Caco-2 (cell line): Measurements from ENCODE around the gene ZBTB39. TPM values are rescaled to one million over a fixed set of nuclear protein-coding genes. Genes with fewer than 3 reads are reported as not detected.
A peak's percentile ranks its signal among the peaks of the same experiment; 100 is the strongest.

Source experiments
- BruUV-seq: library from RNA; stranded (reverse); fragments of 400-500 nt; replicated peaks from 2 replicates; lab custom pipeline; 2021; lab: Mats Ljungman, UMichigan
- CTCF ChIA-PET: fragments of 300-600 bp; sonication (Branson Sonifier 250); formaldehyde crosslinking; loops from one replicate; lab custom pipeline; 2022; ENCODE audit warnings: antibody characterized with exemption; lab: Charles Lee
- POLR2A ChIA-PET: fragments of 300-600 bp; sonication (Branson Sonifier 250); formaldehyde crosslinking; loops from one replicate; lab custom pipeline; 2022; ENCODE audit warnings: antibody characterized with exemption; lab: Charles Lee
- DNase-seq, 2 experiments: peaks; one replicate each; pipeline versions ENCODE4 v3.0.0 to v3.0.0-alpha.2; 2020 to 2022
- H3K27me3 ChIP-seq: replicated peaks from 2 replicates; pipeline ENCODE4 v1.6.0; 2011; ENCODE audit warnings: low read length; ENCODE audit not compliant: control insufficient read depth, insufficient read depth
- H3K36me3 ChIP-seq: 2 replicates; pipeline ENCODE4 v1.5.1; 2011; ENCODE audit warnings: low read length; ENCODE audit not compliant: control insufficient read depth, insufficient read depth
- H3K4me1 ChIP-seq: fragments of 250-450 bp; sonication (Bioruptor Pico); 2 replicates; pipeline ENCODE4 v1.5.1; 2020; ENCODE audit warnings: mild to moderate bottlenecking
- H3K4me3 ChIP-seq: 2 replicates; pipeline ENCODE4 v1.5.1; 2011; ENCODE audit warnings: low read depth, mild to moderate bottlenecking, control low read depth, low read length
- H3K9me3 ChIP-seq: fragments of 250-450 bp; sonication (Bioruptor Pico); 2 replicates; pipeline ENCODE4 v1.5.1; 2020; ENCODE audit warnings: mild to moderate bottlenecking, moderate library complexity
- H3K27ac Mint-ChIP-seq: one replicate; pipeline ENCODE4 v1.8.0; 2022; ENCODE audit warnings: mixed read lengths; ENCODE audit not compliant: unreplicated experiment
- H3K27me3 Mint-ChIP-seq: one replicate; pipeline ENCODE4 v1.8.0; 2022; ENCODE audit warnings: mixed read lengths; ENCODE audit not compliant: insufficient read depth, unreplicated experiment
- H3K36me3 Mint-ChIP-seq: one replicate; pipeline ENCODE4 v1.8.0; 2022; ENCODE audit warnings: mild to moderate bottlenecking, mixed read lengths; ENCODE audit not compliant: insufficient read depth, unreplicated experiment
- H3K4me1 Mint-ChIP-seq: one replicate; pipeline ENCODE4 v1.8.0; 2022; ENCODE audit warnings: low read depth, mixed read lengths; ENCODE audit not compliant: unreplicated experiment
- H3K4me3 Mint-ChIP-seq: one replicate; pipeline ENCODE4 v1.8.0; 2022; ENCODE audit warnings: mild to moderate bottlenecking, moderate library complexity, mixed read lengths; ENCODE audit not compliant: unreplicated experiment
- H3K9me3 Mint-ChIP-seq: one replicate; pipeline ENCODE4 v1.8.0; 2022; ENCODE audit warnings: mixed read lengths; ENCODE audit not compliant: unreplicated experiment
- CTCF ChIP-seq, 2 experiments: fragments of 200-600 bp in 1 of 2; IDR thresholded peaks; 1 replicate in 1 of 2; 2 replicates in 1 of 2; pipeline versions ENCODE4 v1.5.1 to v1.8.0; 2011 to 2022; ENCODE audit warnings: antibody characterized with exemption in 1 of 2, control low read depth in 1 of 2, inconsistent platforms in 1 of 2, low read depth in 1 of 2, low read length in 1 of 2, mild to moderate bottlenecking in 1 of 2, moderate library complexity in 1 of 2; ENCODE audit not compliant: insufficient read depth in 1 of 2, severe bottlenecking in 1 of 2, unreplicated experiment in 1 of 2
- intact Hi-C: fragments of 100-400 bp; cut with micrococcal nuclease; formaldehyde crosslinking; loops from one replicate; pipeline ENCODE4 v1.10.0; 2022; ENCODE audit not compliant: unreplicated experiment
- total RNA-seq: library from RNA; stranded (reverse); gene quantifications from 2 replicates; pipeline ENCODE4 v1.2.3, GENCODE V29; 2022

Gene ZBTB39
- total RNA-seq, 1 experiment from 2014 or later, result 12.8 TPM

- Mint-ChIP-seq H3K27me3 (no peaks in the 10 kb centered on the region), H3K27ac (no peak overlapping the region), H3K4me3 (no peak overlapping the region), H3K9me3 (no peaks in the 10 kb centered on the region), H3K36me3 (no peaks in the 10 kb centered on the region), H3K4me1 (peaks cover 8% of the 10 kb centered on the region)
- Histone ChIP-seq H3K4me1 (no peaks in the 10 kb centered on the region), H3K9me3 (no peaks in the 10 kb centered on the region), H3K27me3 (no peaks in the 10 kb centered on the region), H3K36me3 (no peaks in the 10 kb centered on the region; the same call in 1 of the 2 replicates), H3K4me3 (no peak overlapping the region)
- TF ChIP-seq CTCF (IDR thresholded peaks at IDR 0.05; ENCODE audit: insufficient read depth in 1 of 2, low read depth in 1 of 2, low read length in 1 of 2, severe bottlenecking in 1 of 2, unreplicated experiment in 1 of 2), result no peak
- ChIA-PET CTCF (interaction anchor here (1.1 to 1.4 kb wide), 2 partner anchors 36 to 378 kb away, joined by 3 to 6 read pairs; no protein-coding TSS in a partner anchor), POLR2A (no interaction called here)
- intact Hi-C loops, result no loop called here
- BruUV-seq, result no TSS peak
- DNase-seq, result no peak
Measured at GRCh38 chr12:57033431-57033830, 27.1 kb upstream of the ZBTB39 start.

DNA sequence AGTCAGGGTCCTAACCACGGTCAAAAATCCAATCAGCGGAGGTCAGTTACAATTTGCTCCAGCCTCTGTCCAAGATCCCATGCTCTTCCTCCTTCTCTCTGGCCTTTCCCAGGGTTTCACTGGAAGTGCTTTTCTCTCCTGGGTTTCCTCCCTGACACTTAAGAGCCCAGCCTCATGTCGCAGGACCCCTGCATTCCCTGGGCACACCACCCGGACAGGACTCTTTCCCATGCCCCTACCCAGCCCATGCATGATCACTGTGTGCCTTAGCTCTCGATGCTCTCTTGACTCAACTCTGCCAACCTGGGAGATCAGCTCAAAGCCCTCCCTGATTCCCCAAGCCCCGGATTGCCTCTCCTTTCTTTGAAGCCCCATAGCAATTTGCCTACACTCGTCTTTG is 25.4 kb upstream of the ZBTB39 start:
- Mint-ChIP-seq H3K9me3 (no peaks in the 10 kb centered on the region), H3K4me1 (peaks cover 8% of the 10 kb centered on the region), H3K4me3 (no peak overlapping the region), H3K36me3 (no peaks in the 10 kb centered on the region), H3K27ac (no peak overlapping the region), H3K27me3 (no peaks in the 10 kb centered on the region)
- no peaks in the 10 kb centered on the region for H3K27me3 ChIP-seq
- H3K9me3 ChIP-seq, result no peaks in the 10 kb centered on the region
- no peaks in the 10 kb centered on the region for H3K4me1 ChIP-seq
- no peak for TF ChIP-seq CTCF (IDR thresholded peaks at IDR 0.05; ENCODE audit: insufficient read depth in 1 of 2, low read depth in 1 of 2, low read length in 1 of 2, severe bottlenecking in 1 of 2, unreplicated experiment in 1 of 2)
- no TSS peak for BruUV-seq
- DNase-seq, result no peak
- ChIA-PET POLR2A (interaction anchor here (0.6 kb wide), 1 partner anchor 14 kb away, joined by 5 read pairs; no protein-coding TSS in a partner anchor), CTCF (interaction anchor here (0.6 to 1.7 kb wide), 8 partner anchors 15 to 511 kb away, joined by 3 to 16 read pairs (median 6); partner anchors contain the start of genes RBMS2, STAT6 and TAC3)
- intact Hi-C loops, result loop anchor here (1.0 kb wide), 2 partner anchors 23 to 30 kb away; no protein-coding TSS in a partner anchor
- H3K36me3 ChIP-seq, result no peaks in the 10 kb centered on the region; the same call in 1 of the 2 replicates
- H3K4me3 ChIP-seq, result no peak overlapping the region

DNA sequence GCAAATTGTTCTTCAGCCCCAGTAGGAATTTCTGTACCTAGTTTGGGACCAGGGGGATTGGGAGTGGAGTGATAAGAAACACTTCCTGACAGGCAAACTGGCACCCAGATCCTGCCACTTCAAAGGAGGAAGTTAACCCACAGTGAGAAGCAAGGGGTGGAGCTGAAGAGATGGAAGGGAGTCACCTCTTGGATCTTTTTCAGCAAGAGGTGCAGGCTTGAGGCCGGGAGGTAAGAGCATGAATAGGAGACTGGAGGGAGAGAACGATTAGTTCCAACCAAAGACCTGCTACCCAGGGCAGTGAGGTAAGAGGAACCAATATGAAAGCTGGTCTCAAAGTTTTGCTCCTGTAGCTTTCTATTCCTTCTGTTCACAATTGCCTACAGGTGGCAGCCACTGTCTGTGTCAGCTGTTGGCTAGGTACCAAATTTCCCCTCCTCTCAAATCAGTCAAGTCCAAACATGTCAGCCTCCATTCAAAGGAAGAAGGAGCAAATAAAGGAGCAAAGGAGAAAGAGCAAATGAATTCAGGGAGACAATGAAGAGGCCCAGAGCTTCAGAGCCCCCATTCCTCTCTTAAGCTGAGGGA is 24.9 kb upstream of the ZBTB39 start:
- Mint-ChIP-seq H3K9me3 (no peaks in the 10 kb centered on the region), H3K4me1 (peaks cover 8% of the 10 kb centered on the region), H3K27ac (no peak overlapping the region), H3K4me3 (no peak overlapping the region), H3K27me3 (no peaks in the 10 kb centered on the region), H3K36me3 (no peaks in the 10 kb centered on the region)
- BruUV-seq, result no TSS peak
- no peak for DNase-seq
- H3K27me3 ChIP-seq, result no peaks in the 10 kb centered on the region
- POLR2A ChIA-PET, result interaction anchor here (0.6 kb wide), 1 partner anchor 13 kb away, joined by 5 read pairs; no protein-coding TSS in a partner anchor
- TF ChIP-seq CTCF (IDR thresholded peaks at IDR 0.05; ENCODE audit: insufficient read depth in 1 of 2, low read depth in 1 of 2, low read length in 1 of 2, severe bottlenecking in 1 of 2, unreplicated experiment in 1 of 2), result peak in 1 of 2 experiments; percentile 36
- H3K4me1 ChIP-seq, result no peaks in the 10 kb centered on the region
- H3K4me3 ChIP-seq, result no peak overlapping the region
- no peaks in the 10 kb centered on the region for H3K9me3 ChIP-seq
- intact Hi-C loops, result loop anchor here (1.0 kb wide), 2 partner anchors 23 to 30 kb away; no protein-coding TSS in a partner anchor
- CTCF ChIA-PET, result interaction anchor here (0.6 to 1.7 kb wide), 13 partner anchors 14 to 510 kb away, joined by 3 to 16 read pairs (median 5); partner anchors contain the start of genes MYO1A, NEMP1, RBMS2 and STAT6
- no peaks in the 10 kb centered on the region; the same call in 1 of the 2 replicates for H3K36me3 ChIP-seq
